ENCODE data around the gene RPL23.

Gene RPL23

DNA sequence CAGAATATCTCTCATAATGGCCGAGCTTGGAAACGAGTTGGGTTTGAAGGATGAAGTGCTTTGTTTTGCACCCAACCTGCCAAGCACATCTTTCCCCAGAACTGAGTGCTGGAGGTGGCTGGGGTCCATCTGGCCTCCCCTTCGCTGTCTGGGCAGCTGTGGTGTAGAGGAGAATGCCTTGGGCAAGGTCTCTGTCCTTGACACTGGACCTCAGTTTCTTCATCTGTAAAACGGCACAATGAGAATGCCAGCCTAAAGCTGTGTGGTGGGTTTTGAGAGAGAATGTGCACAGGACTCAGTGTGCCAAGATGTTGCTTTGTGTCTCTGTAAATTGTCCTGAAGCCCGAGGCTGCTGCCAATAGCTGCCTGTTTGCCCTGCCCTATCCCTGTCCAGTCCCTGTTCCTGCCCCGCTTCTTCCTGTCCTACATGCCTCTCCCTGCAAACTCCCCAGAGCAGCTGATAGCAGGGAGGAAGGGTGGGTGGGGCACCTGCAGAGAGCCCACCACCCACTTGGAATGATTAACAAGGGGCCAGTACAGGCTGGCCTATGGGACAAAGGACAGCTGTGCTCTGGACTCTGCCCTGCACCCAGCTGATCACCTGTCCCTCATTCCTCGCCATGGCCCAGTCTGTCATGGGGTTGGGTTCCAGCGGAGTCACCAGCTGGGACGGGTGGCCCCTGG lies 31.7 kb upstream of the RPL23 start:
- in situ Hi-C loops (cut with MboI; ENCODE audit: low sequenced_read_pairs) = no loop called here

DNA sequence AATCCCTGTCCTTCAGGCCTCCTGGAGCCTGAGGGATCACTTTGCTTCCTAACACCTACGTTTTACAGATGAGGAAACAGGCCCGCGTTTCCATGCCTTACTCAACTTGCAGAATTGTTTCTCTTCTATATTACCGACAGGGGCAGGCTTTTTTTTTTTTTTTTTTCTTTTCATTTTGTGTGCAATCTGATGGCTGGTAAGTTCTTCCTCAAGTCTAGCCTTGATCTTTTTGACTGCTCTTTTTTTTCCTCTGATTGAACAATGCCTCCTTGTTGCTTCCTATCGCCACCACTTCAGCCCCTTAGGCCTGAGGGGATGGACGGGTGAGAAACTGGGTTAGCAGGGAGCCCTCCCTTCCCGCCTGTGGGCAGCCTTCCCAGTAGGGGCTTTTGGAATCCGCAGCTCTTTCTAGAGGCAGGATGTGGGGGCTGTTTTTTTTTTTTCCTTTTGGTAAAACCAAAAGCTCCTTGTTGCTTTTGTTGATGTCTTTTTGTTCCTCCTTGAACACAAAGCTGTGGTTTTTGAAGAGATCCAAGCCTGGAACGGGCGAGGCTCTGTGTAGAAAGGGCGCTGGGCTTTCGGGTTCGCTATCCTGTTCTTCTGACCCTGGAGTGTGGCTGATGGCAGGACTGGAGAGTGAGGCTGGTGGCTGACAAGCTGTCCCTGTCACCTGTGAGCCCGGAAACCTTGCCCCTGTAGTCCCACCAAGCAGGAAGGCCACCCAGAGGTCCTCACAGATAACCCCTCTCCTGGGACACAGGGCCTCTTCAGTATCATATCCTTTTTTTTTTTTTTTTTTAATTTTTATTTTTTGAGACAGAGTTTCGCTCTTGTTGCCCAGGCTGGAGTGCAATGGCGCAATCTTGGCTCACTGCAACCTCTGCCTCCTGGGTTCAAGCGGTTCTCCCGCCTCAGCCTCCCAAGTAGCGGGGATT lies 30.3 kb upstream of the RPL23 start:
- in situ Hi-C loops (cut with MboI; ENCODE audit: low sequenced_read_pairs) = no loop called here

DNA sequence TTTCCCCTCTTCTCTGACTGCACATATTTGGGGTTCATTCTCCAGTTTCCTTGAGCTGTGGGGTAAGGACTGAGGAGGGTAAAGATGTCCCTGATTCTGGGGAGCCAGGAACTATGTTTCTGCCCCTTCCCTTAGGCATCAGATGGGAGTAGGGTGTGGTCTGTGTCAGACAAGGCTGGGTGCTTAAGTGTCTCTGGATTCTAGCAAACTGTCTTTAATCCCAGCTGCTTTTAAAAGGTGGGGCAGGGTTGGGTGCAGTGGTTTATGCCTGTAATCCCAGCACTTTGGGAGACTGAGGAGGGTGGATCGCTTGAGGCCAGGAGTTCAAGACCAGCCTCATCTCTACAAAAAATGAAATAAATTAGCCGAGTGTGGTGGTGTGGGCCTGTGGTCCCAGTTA lies 29.3 kb upstream of the RPL23 start:
- in situ Hi-C loops (cut with MboI; ENCODE audit: low sequenced_read_pairs) = no loop called here

DNA sequence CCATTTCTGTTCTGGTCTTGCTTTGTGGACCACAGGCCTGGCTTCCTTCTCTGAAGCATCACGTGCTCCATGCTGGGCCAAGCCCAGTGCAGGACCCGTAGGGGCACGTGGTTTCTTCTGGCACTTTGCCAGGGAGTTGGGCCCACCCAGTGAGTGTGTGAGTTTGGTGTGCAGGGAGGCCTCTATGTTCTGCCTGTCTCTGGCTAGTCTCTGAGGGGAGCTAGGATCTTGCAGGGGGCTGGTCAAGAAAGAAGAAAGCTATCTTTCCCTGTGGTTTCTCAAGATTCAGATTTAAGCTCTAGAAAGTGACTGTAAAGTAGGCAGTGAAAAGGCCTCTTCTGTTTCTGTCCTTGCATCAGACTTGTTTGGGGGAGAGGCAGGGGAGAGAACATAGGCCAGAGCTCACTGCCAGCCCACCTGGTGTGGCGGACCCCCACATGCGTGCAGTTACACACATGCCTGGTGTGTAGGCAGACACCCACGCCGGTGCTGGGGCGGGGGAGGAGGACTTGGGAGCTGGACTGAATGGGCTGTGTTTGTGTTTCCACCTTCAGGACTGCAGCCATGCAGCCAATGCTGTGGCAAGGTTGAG lies 28.2 kb upstream of the RPL23 start:
- in situ Hi-C loops (cut with MboI; ENCODE audit: low sequenced_read_pairs) = no loop called here

DNA sequence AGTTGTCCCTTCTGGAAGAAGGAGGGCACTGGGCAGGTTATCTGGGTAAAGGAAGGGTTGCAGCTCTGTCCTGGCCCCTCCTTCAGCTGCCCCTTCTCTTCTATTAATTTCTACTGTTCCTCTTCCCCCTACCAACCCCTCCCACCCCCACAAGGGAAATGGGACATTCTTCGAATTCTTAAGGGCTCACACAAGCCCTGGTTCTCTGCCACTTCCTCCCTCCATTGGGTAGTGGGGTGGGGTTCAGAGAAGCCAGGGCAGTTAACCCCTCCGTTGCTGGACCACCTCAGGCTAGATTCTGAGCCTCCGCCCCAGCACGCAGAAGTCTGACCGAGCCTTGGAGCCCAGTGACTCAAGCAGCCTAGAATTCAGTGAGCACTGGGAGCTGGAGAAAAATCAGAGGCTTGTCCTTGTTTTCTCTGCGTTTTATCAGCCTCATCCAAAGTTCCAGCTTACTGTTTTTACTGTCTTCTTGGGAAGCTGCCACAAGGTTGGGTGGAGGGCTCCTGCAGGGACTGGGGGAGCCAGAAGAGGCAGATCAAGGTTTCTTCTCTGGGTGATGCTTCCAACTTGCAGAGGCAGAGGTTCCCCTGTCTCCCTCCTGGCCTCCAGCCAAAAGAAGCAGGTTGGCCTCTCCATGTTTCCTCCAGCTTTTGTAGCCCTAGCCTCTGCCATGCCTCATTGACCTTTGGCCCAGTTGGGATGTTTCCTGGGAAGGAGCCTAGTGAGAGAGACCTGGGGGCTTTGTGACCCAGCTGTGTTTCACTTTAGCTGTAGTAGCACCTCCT lies 26.6 kb upstream of the RPL23 start:
- in situ Hi-C loops (cut with MboI; ENCODE audit: low sequenced_read_pairs) = no loop called here

DNA sequence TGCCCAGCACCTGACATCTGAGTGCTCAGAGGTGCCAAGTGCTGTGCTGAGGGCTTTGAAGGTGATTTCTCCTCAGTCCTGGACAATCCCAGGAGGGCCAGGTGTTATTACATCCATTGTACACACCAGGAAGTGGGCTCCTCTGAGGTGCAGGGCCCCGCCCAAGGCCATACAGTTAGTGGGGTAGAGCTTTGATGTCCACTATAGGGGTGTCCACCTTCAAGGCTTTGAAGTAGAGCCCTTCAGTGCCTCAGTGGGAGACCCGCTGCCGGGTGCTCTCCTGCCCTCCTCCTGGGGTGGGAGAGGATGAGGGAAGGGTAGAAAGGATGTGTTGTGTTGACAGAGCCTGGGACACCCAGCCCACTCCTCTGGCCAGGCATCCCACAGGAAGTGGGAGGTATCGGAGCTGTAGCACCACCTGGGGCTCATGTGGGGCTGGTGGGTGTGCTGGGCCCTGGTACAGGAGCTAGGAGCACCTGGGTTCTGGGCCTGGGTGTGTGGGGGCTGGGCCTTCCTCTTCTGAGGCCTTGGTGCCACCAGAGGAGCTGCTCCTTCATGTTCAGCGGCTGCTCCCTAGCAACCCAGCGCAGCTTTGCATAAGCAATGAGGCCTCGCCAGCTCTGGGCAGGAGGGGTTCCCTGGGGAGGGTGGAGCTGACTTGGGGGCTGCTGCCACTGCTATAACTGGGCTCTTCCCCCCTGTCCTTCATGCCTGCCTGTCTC lies 23.8 kb upstream of the RPL23 start:
- in situ Hi-C loops (cut with MboI; ENCODE audit: low sequenced_read_pairs) = no loop called here

DNA sequence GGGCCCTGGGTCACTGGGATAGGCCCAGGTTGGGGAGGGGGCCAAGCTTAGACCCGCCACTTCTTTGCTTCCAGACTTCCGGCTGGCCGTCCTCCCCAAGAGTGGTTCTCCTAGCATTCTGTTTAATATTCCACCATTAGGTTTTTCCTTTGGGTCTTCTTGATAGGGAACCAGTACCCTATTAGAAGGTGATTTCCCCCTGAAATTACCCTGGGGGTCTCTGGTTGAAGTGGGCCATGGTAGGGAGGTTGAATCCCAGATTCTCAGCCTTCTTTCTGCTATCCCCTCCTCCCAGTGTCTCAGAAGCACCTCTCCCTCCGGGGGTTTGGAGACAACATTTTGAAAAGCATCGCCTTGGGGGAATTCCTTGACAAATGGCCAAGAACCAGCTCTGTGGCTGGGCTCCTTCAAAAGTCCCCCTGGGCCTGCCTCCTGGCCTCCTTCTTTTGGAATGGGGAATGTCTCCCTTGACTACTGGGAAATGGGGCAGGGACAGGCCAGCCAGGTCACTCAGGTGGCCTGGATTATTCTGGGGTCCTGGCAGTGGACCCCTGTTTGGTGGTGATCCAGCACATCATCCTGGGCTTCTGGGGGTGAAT lies 22.1 kb upstream of the RPL23 start:
- in situ Hi-C loops (cut with MboI; ENCODE audit: low sequenced_read_pairs) = no loop called here

DNA sequence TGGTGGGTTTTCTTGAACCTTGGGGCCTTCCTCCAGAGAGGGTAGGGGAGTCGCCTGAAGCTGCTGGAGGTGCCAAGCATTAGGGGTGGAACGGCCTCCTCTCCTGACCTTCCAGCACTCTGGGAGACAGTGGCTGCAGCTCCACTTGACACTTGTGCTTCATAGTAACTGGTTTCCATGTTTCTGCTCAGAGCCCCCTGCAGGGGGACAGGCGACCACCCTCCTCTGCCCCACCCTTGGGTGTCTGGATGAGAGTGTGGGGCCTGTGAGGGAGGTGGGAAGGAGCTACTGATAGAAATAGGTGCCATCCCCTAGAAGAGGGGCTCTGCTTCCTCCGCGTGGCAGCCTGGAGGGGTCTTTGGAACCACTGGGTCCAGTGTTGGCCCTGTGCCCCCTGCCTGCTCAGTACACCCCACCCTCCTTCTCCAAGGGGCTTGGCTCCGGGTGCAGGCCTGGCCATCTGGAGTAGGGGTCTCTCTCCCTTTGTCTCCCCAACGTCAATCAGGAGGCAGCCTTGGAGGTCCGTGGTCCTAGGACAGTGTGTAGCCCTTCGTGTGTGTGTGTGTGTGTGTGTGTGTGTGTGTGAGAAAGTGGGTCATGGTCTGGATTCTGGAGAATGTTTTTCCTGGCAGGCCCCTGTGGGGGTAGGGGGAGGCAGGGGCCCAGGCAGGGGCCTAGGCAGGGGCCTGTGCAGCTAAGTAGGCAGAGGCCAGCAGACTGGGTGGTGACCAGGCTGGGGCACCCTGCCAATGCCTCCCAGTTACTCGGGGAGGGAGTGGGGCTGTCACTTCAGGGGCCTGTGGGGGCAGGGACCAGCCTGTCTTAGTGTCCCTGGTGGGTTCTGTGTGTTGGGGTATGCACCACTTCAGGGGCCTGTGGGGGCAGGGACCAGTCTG lies 21.2 kb upstream of the RPL23 start:
- in situ Hi-C loops (cut with MboI; ENCODE audit: low sequenced_read_pairs) = loop anchor here (25.0 kb wide), 1 partner anchor 288 kb away; the partner anchor contains the start of genes ARL5C and PLXDC1

DNA sequence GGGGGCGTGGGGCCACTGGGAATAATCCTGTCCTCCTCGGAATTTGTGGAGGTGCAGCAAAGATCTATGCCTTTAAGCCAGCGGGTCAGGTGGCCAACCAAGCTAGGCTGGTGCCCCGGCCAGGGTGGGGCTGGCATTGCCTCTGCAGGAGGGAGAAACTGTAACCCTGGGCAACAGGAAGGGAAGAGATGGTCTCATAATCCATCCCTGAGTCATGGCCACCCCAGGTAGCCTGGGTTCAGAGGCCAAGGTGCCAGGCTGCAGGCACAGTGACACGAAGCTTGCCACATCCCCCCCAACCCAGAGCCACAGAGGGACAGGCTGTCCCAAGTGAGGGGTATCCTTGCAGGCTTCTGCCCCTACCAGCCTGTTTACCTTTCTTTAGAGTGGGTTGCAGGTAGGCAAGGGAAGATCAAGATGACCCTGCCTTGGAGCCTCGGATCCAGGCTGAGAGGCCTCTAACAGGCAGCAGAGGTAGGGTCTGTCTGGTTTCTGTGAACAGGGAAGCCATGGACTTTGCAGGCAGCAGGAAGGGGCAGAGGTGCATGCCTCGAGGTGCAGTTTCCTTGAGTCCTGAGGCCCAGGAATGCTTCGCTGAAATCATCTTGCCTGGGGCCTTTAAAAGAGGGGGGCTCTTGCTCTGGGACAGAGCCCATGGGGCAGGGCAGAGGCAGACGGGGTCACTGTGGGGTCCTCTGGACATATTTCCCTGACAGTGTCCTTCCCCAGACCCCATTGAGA lies 20.3 kb upstream of the RPL23 start:
- in situ Hi-C loops (cut with MboI; ENCODE audit: low sequenced_read_pairs) = loop anchor here (25.0 kb wide), 1 partner anchor 288 kb away; the partner anchor contains the start of genes ARL5C and PLXDC1

DNA sequence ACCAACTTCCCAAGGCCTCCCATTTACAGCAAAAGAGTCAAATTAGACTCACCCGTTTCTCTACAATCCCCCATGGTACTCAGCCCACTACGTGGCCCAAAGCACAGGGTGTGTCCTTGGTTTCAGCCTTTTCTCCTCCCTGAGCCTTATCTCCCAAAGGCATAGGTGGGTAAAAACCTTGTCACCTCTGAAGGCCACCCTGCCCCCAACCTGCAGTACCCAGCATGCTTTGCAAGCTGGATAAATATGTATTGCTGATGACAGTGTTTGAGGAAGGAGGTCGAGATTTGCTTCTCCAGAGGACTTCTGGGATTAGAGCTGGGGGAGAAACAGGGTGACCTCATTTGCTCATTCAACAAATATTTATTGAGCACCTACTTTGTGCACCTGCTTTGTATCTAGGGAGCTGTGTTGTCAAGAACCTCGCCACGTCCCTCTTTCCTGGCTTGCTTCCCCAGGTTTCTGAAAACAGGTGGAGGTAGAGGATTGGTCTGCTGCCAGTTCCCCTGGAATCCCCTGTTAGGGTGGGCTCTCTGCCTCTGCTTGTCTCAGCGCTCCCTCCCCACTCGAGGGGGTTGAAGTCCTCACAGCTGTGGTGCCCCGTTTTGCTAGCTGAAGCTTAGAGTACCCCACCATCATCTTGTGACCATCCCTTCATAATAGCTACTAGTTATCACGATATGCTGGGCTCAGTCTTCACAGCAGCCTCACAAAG lies 19.3 kb upstream of the RPL23 start:
- in situ Hi-C loops (cut with MboI; ENCODE audit: low sequenced_read_pairs) = loop anchor here (25.0 kb wide), 1 partner anchor 289 kb away; the partner anchor contains the start of genes ARL5C and PLXDC1

DNA sequence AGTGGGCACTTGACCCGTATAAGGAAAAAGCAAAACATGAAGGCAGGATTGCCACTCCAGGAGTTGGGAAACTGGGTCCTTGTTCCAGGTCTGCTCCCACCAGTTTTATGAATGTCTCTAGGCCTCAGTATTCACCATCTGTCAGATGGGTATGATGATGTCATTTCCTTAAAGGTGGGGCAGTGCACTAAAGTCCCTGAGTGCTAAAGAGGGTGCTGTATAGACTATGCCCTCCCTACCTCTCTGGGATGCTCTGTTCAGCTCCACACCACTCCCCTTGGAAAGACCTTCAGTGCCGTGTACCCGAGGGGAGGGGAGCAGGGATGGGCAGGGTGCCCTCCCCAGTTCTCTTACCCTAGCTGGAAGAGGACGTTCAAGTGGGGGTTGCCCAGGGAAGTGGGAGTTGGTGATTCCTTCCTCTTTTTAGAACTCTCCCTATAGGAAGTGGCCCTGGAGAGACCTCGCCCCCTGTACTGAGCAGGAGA lies 18.5 kb upstream of the RPL23 start:
- in situ Hi-C loops (cut with MboI; ENCODE audit: low sequenced_read_pairs) = loop anchor here (25.0 kb wide), 1 partner anchor 290 kb away; the partner anchor contains the start of genes ARL5C and PLXDC1

DNA sequence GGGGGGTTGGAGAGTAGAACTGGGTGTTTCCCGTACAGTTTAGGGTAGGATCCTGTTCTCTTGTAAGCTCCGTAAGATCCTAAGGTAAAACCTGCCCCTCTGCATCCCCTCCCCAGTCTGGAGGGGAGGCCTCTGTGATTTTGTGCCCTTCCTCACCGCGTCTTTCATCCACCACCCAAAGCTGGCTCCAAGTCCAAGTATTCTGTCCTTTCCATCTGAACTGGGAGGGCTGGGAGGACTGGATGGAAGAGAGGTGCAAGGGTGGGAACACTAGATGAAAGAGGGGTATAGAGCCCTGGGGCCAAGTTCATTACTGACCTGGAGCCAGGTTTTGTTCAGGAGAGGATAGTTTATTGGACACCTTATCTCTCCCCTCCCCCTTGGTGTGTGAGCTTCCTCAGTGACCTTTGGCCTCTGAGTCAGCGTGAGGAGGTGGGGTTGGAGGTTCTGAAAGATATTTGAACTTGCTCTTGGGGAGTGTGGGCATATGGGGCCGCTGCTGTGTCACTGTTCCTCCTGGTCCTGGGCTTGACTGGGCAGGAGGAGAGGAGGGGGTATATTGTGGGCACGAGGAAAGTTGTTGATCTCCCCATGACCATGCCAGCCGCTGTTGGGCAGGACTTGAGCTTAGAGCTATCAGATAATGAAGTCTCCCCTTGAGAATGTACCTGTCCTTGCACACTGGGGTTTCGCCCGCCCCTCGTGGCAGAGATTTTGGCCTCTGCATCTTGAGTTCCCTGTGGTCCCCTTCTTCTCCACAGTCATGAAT lies 17.9 kb upstream of the RPL23 start:
- in situ Hi-C loops (cut with MboI; ENCODE audit: low sequenced_read_pairs) = loop anchor here (25.0 kb wide), 1 partner anchor 291 kb away; the partner anchor contains the start of genes ARL5C and PLXDC1

DNA sequence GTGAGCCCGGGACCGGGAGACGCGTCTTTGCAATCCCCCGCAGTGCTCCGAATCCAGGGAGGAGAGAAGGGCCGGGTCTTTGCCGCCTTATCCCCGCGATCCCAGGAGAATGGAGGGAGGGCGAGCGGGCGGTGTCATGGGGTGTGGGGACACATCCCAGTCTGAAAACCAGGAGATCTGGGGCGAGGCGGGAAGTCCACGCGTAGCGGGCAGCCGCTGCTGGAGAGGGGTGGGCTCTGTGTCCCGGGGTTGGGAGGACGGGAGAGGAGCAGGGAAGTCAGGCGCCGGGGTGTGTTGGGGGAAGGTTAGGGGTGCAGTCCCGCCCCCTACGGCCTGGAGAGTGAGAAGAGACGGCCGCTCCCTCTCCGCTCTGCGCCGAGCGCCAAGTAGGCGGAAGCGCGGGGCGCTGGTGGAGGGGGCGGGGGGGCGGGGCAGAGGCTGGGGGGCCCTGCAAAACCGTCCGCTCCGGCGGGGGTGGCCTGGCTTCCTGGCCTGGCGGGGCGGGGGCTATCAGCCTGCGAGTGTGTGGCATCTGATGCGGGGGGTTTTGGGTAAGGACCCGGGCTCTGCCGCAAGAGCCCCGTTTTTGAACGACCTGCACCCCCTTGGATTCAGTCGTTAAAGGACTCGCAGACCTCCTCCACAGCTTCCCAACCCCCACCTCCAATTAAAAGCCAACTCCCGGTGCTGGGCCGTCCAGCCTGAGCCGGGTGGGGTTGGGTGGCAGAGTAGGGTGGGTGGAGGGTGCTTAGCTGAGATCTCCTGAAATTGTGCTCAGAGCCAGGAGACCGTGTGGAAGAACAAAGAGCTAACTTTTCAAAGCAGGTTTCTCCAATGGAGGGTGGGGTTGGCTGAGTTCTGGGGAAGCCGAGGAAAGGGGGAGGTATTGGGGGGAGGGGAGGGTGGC lies 17.0 kb upstream of the RPL23 start:
- in situ Hi-C loops (cut with MboI; ENCODE audit: low sequenced_read_pairs) = loop anchor here (25.0 kb wide), 1 partner anchor 292 kb away; the partner anchor contains the start of genes ARL5C and PLXDC1

DNA sequence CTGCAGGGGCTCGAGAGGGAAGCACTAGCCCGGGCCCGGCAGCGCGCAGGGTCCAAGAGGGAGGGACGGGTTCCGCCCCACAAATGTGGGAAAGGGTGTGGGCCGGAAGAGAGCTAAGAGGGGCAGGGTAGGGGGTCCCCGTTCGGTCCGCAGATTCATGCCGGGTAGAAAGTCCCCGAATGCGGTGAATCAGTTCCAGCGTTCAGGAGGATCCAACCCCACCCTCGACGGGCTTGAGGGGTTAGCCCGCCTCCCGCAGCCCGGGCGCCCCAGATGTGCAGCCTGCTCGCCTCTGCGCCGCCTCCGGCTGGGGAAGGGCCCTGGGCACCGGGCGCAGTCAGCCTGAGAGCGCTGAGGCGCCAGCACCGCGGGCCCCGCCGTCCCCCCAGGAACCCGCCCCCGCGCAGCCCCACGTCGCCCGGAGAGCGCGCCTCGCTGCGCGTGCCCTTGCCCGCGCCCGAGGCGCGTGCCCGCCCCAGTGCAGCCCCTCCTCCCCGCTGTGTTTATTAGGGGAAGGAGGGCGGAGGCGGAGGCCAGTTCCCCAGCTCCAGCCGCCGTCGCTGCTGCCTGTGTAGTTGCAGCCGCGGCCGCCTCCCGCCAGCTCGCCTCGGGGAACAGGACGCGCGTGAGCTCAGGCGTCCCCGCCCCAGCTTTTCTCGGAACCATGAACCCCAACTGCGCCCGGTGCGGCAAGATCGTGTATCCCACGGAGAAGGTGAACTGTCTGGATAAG lies 16.2 kb upstream of the RPL23 start, which contains the start of gene LASP1:
Gene LASP1, plus strand, starts transcription at position 533 of the 733 bp plus-strand sequence. Its CDS starts 132 bp downstream, at position 665.
- in situ Hi-C loops (cut with MboI; ENCODE audit: low sequenced_read_pairs) = loop anchor here (25.0 kb wide), 1 partner anchor 293 kb away; the partner anchor contains the start of genes ARL5C and PLXDC1

Data from HL-60/S4 (cell line).